Mesenteric fat pad (tissue), 1 donor: ENCODE measurements around the gene EGLN3. TPM values are rescaled to one million over a fixed set of nuclear protein-coding genes. Genes with fewer than 3 reads are reported as not detected.

ENCODE experiments used
- DNase-seq: peaks from one replicate; pipeline ENCODE4 v3.0.0-alpha.2; 2020; ENCODE audit warnings: low spot score
- total RNA-seq: library from RNA; stranded (reverse); fragmentation: NEBNext Ultra II Directional; extraction: Animal tissue kit (Norgen Biotek cat#: 25700); gene quantifications from one replicate; pipeline ENCODE4 v1.2.1, GENCODE V29; 2021
- donor health status: DM: yes; HTN: yes; CAD: no.

The EGLN3 gene
- total RNA-seq, 1 donor from 2014 or later = 4.7 TPM

- no peak for DNase-seq
Measured at GRCh38 chr14:33876274-33876673, 74.6 kb downstream of the EGLN3 start.
